OCI-LY1 (cell line): ENCODE measurements around the gene PTPRG.
"Not testable (repeated sequence)": the region's sequence is repeated elsewhere in the genome, so short reads cannot be mapped to it uniquely, and the experiment has no call there.

Experiments used
- H2AFZ ChIP-seq: fragments of 200-600 bp; sonication (generic), shearing (Covaris generic); 2 replicates; pipeline ENCODE4 v1.6.0; 2014; ENCODE audit warnings: antibody characterized with exemption, mild to moderate bottlenecking, low read length
- H3F3A ChIP-seq: fragments of 200-600 bp; sonication (generic), shearing (Covaris generic); 2 replicates; pipeline ENCODE4 v1.6.0; 2014; ENCODE audit warnings: mild to moderate bottlenecking, antibody characterized with exemption, low read length, moderate library complexity; ENCODE audit not compliant: insufficient read depth
- H3K27ac ChIP-seq: fragments of 200-600 bp; sonication (generic); 2 replicates; pipeline ENCODE4 v1.5.1; 2014; ENCODE audit warnings: low read length, mixed run types, mild to moderate bottlenecking, low read depth; ENCODE audit not compliant: poor library complexity, severe bottlenecking
- H3K27me3 ChIP-seq: fragments of 200-600 bp; sonication (generic); 2 replicates; pipeline ENCODE4 v1.6.0; 2014; ENCODE audit warnings: antibody characterized with exemption, mild to moderate bottlenecking, low read length, moderate library complexity; ENCODE audit not compliant: insufficient read depth
- H3K36me3 ChIP-seq: fragments of 200-600 bp; sonication (generic); 2 replicates; pipeline ENCODE4 v1.6.1; 2014; ENCODE audit warnings: mild to moderate bottlenecking, antibody characterized with exemption, low read length, moderate library complexity, mixed read lengths; ENCODE audit not compliant: insufficient read depth
- H3K4me1 ChIP-seq: fragments of 200-600 bp; sonication (generic); 2 replicates; pipeline ENCODE4 v1.5.1; 2014; ENCODE audit warnings: mild to moderate bottlenecking, low read length, moderate library complexity; ENCODE audit not compliant: insufficient read depth, severe bottlenecking
- H3K4me2 ChIP-seq: fragments of 200-600 bp; sonication (generic), shearing (Covaris generic); 2 replicates; pipeline ENCODE4 v1.6.1; 2014; ENCODE audit warnings: low read length
- H3K4me3 ChIP-seq: fragments of 200-600 bp; sonication (generic); 2 replicates; pipeline ENCODE4 v1.5.1; 2014; ENCODE audit warnings: low read length, low read depth, mild to moderate bottlenecking, mixed read lengths; ENCODE audit not compliant: poor library complexity, severe bottlenecking
- H3K79me2 ChIP-seq: fragments of 200-600 bp; shearing (Covaris generic); 2 replicates; pipeline ENCODE4 v1.6.1; 2016; ENCODE audit warnings: mixed run types, low read length, mixed read lengths; ENCODE audit not compliant: insufficient read depth
- H3K9ac ChIP-seq: fragments of 200-600 bp; sonication (generic), shearing (Covaris generic); 2 replicates; pipeline ENCODE4 v1.6.1; 2014; ENCODE audit warnings: mild to moderate bottlenecking, low read length, mixed read lengths
- H3K9me2 ChIP-seq: fragments of 200-600 bp; sonication (generic), shearing (Covaris generic); 2 replicates; pipeline ENCODE4 v1.6.1; 2014; ENCODE audit warnings: low read depth, mild to moderate bottlenecking, low read length, mixed read lengths
- H3K9me3 ChIP-seq: fragments of 200-600 bp; shearing (Covaris generic); 2 replicates; pipeline ENCODE4 v1.6.1; 2014; ENCODE audit warnings: low read length, mixed read lengths
- H4K20me1 ChIP-seq: fragments of 200-600 bp; sonication (generic), shearing (Covaris generic); 2 replicates; pipeline ENCODE4 v1.6.0; 2016; ENCODE audit warnings: mild to moderate bottlenecking, low read length; ENCODE audit not compliant: insufficient read depth
- CTCF ChIP-seq: fragments of 200-600 bp; sonication (generic), shearing (Covaris generic); IDR thresholded peaks from 2 replicates; pipeline ENCODE4 v1.5.1; 2017; ENCODE audit warnings: mild to moderate bottlenecking, antibody characterized with exemption, low read length, moderate library complexity, mixed read lengths
- EZH2 ChIP-seq: fragments of 200-600 bp; sonication (generic), shearing (Covaris generic); IDR thresholded peaks from 2 replicates; pipeline ENCODE4 v1.8.0; 2017; ENCODE audit warnings: borderline replicate concordance, mixed run types, mild to moderate bottlenecking, antibody characterized with exemption, low read length, moderate library complexity, mixed read lengths

The PTPRG gene

GRCh38 chr3:61707492-61707891, 146.1 kb downstream of the PTPRG start:
- Histone ChIP-seq H3K79me2 (no peaks in the 10 kb centered on the region), H3F3A (no peaks in the 10 kb centered on the region), H3K36me3 (no peaks in the 10 kb centered on the region), H3K9ac (no peak overlapping the region), H3K4me3 (no peak overlapping the region), H3K4me1 (no peaks in the 10 kb centered on the region), H3K9me3 (no peaks in the 10 kb centered on the region), H3K9me2 (no peaks in the 10 kb centered on the region), H3K27ac (no peak overlapping the region), H4K20me1 (no peaks in the 10 kb centered on the region), H3K4me2 (no peak overlapping the region), H3K27me3 (no peaks in the 10 kb centered on the region), H2AFZ (no peak overlapping the region)
- TF ChIP-seq CTCF (no peak), EZH2 (no peak)

- not testable (repeated sequence) for H3K9me3 ChIP-seq, H3K4me2 ChIP-seq, H3K79me2 ChIP-seq, H3K36me3 ChIP-seq, H3K4me3 ChIP-seq, H3K9ac ChIP-seq, H3F3A ChIP-seq, H2AFZ ChIP-seq, H3K9me2 ChIP-seq, H3K27me3 ChIP-seq, H3K4me1 ChIP-seq, H3K27ac ChIP-seq, H4K20me1 ChIP-seq
Measured at GRCh38 chr3:61710920-61711319, 149.5 kb downstream of the PTPRG start.

GRCh38 chr3:61714225-61714624, 152.9 kb downstream of the PTPRG start:
- Histone ChIP-seq H3K27ac (no peak overlapping the region), H3K9ac (no peak overlapping the region), H3K9me3 (no peaks in the 10 kb centered on the region), H3K9me2 (no peaks in the 10 kb centered on the region), H3K36me3 (no peaks in the 10 kb centered on the region), H3K4me2 (no peak overlapping the region), H3K27me3 (no peaks in the 10 kb centered on the region), H3K4me3 (no peak overlapping the region), H4K20me1 (no peaks in the 10 kb centered on the region), H3K79me2 (no peaks in the 10 kb centered on the region), H2AFZ (no peak overlapping the region), H3F3A (no peaks in the 10 kb centered on the region), H3K4me1 (no peaks in the 10 kb centered on the region)
- no peak for TF ChIP-seq CTCF
- TF ChIP-seq EZH2 = no peak

GRCh38 chr3:61715886-61716527, 154.6 kb downstream of the PTPRG start:
- H4K20me1 ChIP-seq = no peaks in the 10 kb centered on the region
- H3F3A ChIP-seq = no peaks in the 10 kb centered on the region
- H3K27ac ChIP-seq = no peak overlapping the region
- H2AFZ ChIP-seq = no peak overlapping the region
- no peaks in the 10 kb centered on the region for H3K9me3 ChIP-seq
- H3K9ac ChIP-seq = no peak overlapping the region
- H3K79me2 ChIP-seq = no peaks in the 10 kb centered on the region
- H3K4me3 ChIP-seq = no peak overlapping the region
- H3K36me3 ChIP-seq = no peaks in the 10 kb centered on the region
- H3K4me1 ChIP-seq = no peaks in the 10 kb centered on the region
- TF ChIP-seq EZH2 = no peak
- no peak for TF ChIP-seq CTCF
- no peaks in the 10 kb centered on the region for H3K9me2 ChIP-seq
- no peak overlapping the region for H3K4me2 ChIP-seq
- no peaks in the 10 kb centered on the region for H3K27me3 ChIP-seq

- not testable (repeated sequence) for H4K20me1 ChIP-seq, H3K9ac ChIP-seq, H3K27ac ChIP-seq, H2AFZ ChIP-seq, H3K79me2 ChIP-seq, H3K4me2 ChIP-seq, H3K9me2 ChIP-seq, H3K27me3 ChIP-seq, H3K36me3 ChIP-seq, H3F3A ChIP-seq, H3K4me1 ChIP-seq, H3K9me3 ChIP-seq, H3K4me3 ChIP-seq
Measured at GRCh38 chr3:61716693-61717092, 155.3 kb downstream of the PTPRG start.
